Adipocyte (in vitro differentiated cells): ENCODE data around the gene ACBD6.
"Not testable (repeated sequence)": the region's sequence is repeated elsewhere in the genome, so short reads cannot be mapped to it uniquely, and the experiment has no call there.

ENCODE experiments used
- DNase-seq: peaks from one replicate; pipeline ENCODE4 v3.0.0-alpha.2; 2015; ENCODE audit warnings: low read depth
- H3K27me3 ChIP-seq: replicated peaks from 2 replicates; pipeline ENCODE4 v1.7.0; 2013; ENCODE audit warnings: mild to moderate bottlenecking, low read length, moderate library complexity; ENCODE audit not compliant: control insufficient read depth, insufficient read depth
- H3K36me3 ChIP-seq: 2 replicates; pipeline ENCODE4 v1.7.0; 2013; ENCODE audit warnings: low read length, mild to moderate bottlenecking, moderate library complexity; ENCODE audit not compliant: control insufficient read depth, insufficient read depth, severe bottlenecking
- H3K4me1 ChIP-seq: 2 replicates; pipeline ENCODE4 v1.7.0; 2013; ENCODE audit warnings: mild to moderate bottlenecking, low read length, moderate library complexity; ENCODE audit not compliant: control insufficient read depth, insufficient read depth
- H3K4me3 ChIP-seq: 2 replicates; pipeline ENCODE4 v1.7.0; 2013; ENCODE audit warnings: mild to moderate bottlenecking, low read length, moderate library complexity
- H3K9ac ChIP-seq: 2 replicates; pipeline ENCODE4 v1.7.0; 2013; ENCODE audit warnings: mild to moderate bottlenecking, low read length, moderate library complexity
- H3K9me3 ChIP-seq: 2 replicates; pipeline ENCODE4 v1.7.0; 2013; ENCODE audit warnings: mild to moderate bottlenecking, low read length, moderate library complexity; ENCODE audit not compliant: control insufficient read depth

ACBD6 gene

GRCh38 chr1:180431683-180432082 is 70.7 kb downstream of the ACBD6 start:
- no peak for DNase-seq
- H3K36me3 ChIP-seq = peaks cover 3% of the 10 kb centered on the region
- no peaks in the 10 kb centered on the region for H3K9me3 ChIP-seq
- peaks cover 10% of the 10 kb centered on the region for H3K4me1 ChIP-seq
- H3K4me3 ChIP-seq = peak overlapping the region; percentile 29
- no peaks in the 10 kb centered on the region for H3K27me3 ChIP-seq
- no peak overlapping the region for H3K9ac ChIP-seq

DNA sequence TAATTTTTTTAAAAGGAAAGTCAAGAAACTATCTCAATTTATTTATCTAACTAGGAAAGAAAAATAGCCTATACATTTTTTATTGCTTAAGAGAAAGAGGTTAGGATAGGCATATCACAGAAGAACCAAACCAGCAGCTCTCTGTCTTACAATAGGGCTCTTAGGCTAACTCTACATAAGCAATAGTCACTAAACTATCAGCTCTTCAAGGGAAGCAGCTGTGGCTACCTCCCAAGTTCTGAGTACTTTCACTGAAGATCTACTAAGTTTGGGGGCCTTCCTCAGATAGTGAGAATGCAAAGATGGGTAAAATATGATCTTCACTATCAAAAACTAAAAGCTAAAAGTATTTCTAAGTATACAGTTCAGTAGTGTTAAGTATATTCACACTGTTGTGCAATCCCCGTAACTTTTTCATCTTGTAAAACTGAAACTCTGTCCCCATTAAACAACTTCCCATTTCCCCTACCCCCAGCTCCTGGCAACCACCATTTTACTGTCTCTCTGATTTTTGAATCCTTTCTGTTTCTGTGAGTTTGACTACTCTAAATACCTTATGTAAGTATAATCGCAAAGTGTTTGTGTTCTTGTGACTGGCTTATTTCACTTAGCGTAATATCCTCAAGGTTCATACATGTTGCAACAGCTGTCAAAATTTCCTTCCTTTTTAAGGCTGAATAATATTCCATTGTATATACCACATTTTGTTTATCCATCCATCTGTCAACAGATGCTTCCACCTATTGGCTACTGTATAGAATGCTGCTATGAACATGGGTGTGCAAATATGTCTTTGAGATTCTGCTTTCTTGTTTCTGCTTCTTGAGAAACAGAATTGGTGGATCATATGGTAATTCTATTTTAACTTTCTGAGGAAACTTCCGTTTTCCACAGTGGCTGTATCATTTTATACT is 73.3 kb downstream of the ACBD6 start:
- H3K9ac ChIP-seq = no peak overlapping the region
- no peak overlapping the region for H3K4me3 ChIP-seq
- H3K27me3 ChIP-seq = no peaks in the 10 kb centered on the region
- DNase-seq = no peak
- H3K9me3 ChIP-seq = no peaks in the 10 kb centered on the region
- H3K4me1 ChIP-seq = peaks cover 10% of the 10 kb centered on the region
- peaks cover 3% of the 10 kb centered on the region for H3K36me3 ChIP-seq

DNA sequence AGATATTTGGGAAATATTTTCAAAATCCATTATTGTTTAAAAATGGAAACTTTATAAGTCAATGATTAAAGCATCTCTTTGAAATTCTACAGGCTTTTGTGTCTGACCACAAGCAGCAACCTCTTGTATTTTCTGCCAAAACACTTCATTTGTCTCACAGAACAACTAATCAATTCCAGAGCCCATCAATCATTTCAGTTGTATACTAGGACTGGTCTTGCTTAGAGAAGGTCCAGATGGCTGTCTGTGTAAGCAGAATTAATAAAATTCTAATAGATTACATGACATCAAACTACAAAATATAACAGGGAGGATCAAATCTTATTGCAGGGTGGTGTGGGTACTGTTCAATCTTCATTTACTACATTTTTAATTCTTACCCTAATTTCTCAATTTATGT is 76.4 kb downstream of the ACBD6 start:
- no peak overlapping the region for H3K4me3 ChIP-seq
- DNase-seq = no peak
- no peaks in the 10 kb centered on the region for H3K4me1 ChIP-seq

GRCh38 chr1:180424848-180425457 is 77.4 kb downstream of the ACBD6 start:
- H3K36me3 ChIP-seq = peaks cover 11% of the 10 kb centered on the region
- no peak for DNase-seq
- no peaks in the 10 kb centered on the region for H3K9me3 ChIP-seq
- no peak overlapping the region for H3K4me3 ChIP-seq
- H3K9ac ChIP-seq = no peak overlapping the region
- H3K4me1 ChIP-seq = no peaks in the 10 kb centered on the region
- no peaks in the 10 kb centered on the region for H3K27me3 ChIP-seq

More for the DNA sequence above, 76.4 kb downstream of the ACBD6 start:
- no peak overlapping the region for H3K9ac ChIP-seq
- H3K36me3 ChIP-seq = peaks cover 11% of the 10 kb centered on the region
- H3K27me3 ChIP-seq = no peaks in the 10 kb centered on the region
- H3K9me3 ChIP-seq = no peaks in the 10 kb centered on the region

DNA sequence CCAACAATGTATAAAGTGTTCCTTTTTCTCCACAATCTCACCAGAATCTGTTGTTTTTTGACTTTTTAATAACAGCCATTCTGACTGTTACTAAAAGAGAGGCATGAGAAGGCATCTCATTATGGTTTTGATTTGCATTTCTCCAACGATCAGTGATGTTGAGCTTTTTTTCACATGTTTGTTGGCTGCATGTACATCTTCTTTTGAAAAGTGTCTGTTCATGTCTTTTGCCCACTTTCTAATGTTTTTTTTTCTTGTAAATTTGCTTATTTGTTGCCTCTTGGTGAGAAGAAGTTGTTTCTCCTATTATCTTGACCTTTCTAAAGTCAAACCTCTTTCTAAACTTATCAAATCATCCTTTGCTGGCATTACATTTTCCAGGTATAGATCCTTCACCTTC is 80.8 kb downstream of the ACBD6 start:
- Histone ChIP-seq H3K9me3 (no peaks in the 10 kb centered on the region), H3K27me3 (no peaks in the 10 kb centered on the region), H3K9ac (no peak overlapping the region), H3K4me3 (no peak overlapping the region), H3K36me3 (peaks cover 15% of the 10 kb centered on the region), H3K4me1 (no peaks in the 10 kb centered on the region)
- no peak for DNase-seq

- peaks cover 15% of the 10 kb centered on the region for H3K36me3 ChIP-seq
- not testable (repeated sequence) for DNase-seq, H3K9ac ChIP-seq, H3K4me1 ChIP-seq, H3K9me3 ChIP-seq, H3K27me3 ChIP-seq, H3K4me3 ChIP-seq
Measured at GRCh38 chr1:180421145-180421544, 81.2 kb downstream of the ACBD6 start.

GRCh38 chr1:180415985-180416633 is 86.3 kb downstream of the ACBD6 start:
- no peaks in the 10 kb centered on the region for H3K9me3 ChIP-seq
- H3K9ac ChIP-seq = no peak overlapping the region
- peak; percentile 45 for DNase-seq

GRCh38 chr1:180415236-180415848 is 87.0 kb downstream of the ACBD6 start:
- H3K27me3 ChIP-seq = no peaks in the 10 kb centered on the region
- H3K4me1 ChIP-seq = no peaks in the 10 kb centered on the region
- H3K36me3 ChIP-seq = peaks cover 24% of the 10 kb centered on the region
- no peak overlapping the region for H3K4me3 ChIP-seq
- no peak for DNase-seq
- no peak overlapping the region for H3K9ac ChIP-seq
- H3K9me3 ChIP-seq = no peaks in the 10 kb centered on the region

More at GRCh38 chr1:180415985-180416633, 86.3 kb downstream of the ACBD6 start:
- no peaks in the 10 kb centered on the region for H3K4me1 ChIP-seq
- H3K36me3 ChIP-seq = peaks cover 18% of the 10 kb centered on the region
- H3K27me3 ChIP-seq = no peaks in the 10 kb centered on the region
- no peak overlapping the region for H3K4me3 ChIP-seq

DNA sequence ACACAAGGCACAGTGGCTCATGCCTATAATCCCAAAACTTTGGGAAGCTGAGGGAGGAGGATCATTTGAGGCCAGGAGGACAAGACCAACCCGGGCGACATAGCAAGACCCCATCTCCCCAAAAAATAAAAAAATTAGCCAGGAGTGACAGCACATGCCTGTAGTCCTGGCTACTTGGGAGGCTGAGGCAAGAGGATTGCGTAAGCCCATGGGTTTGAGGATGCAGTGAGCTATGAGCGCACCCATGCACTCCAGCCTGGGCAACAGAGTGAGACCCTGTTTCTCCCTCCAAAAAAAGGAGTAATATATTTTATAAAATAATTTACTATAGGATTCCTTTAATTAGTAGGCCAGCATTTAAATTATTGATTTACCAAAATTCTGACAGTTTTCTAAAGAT is 89.8 kb downstream of the ACBD6 start:
- Histone ChIP-seq H3K9me3 (no peaks in the 10 kb centered on the region), H3K4me3 (no peak overlapping the region), H3K36me3 (peaks cover 21% of the 10 kb centered on the region), H3K9ac (no peak overlapping the region), H3K27me3 (no peaks in the 10 kb centered on the region), H3K4me1 (no peaks in the 10 kb centered on the region)
- DNase-seq = no peak

GRCh38 chr1:180408128-180408527 is 94.2 kb downstream of the ACBD6 start:
- H3K27me3 ChIP-seq, DNase-seq: not testable (repeated sequence)

GRCh38 chr1:180407051-180407450 is 95.3 kb downstream of the ACBD6 start:
- Histone ChIP-seq H3K27me3 (no peaks in the 10 kb centered on the region), H3K9me3 (no peaks in the 10 kb centered on the region), H3K4me1 (no peaks in the 10 kb centered on the region), H3K4me3 (no peak overlapping the region), H3K9ac (no peak overlapping the region), H3K36me3 (peaks cover 12% of the 10 kb centered on the region)
- no peak for DNase-seq

More at GRCh38 chr1:180408128-180408527, 94.2 kb downstream of the ACBD6 start:
- not testable (repeated sequence) for H3K4me3 ChIP-seq, H3K9me3 ChIP-seq, H3K9ac ChIP-seq, H3K4me1 ChIP-seq
- H3K36me3 ChIP-seq = peaks cover 18% of the 10 kb centered on the region
